Measurements from ENCODE around the gene CCDC157. TPM values are rescaled to one million over a fixed set of nuclear protein-coding genes. Genes with fewer than 3 reads are reported as not detected.

CCDC157 gene
- total RNA-seq, 4 donors from 2014 or later: 1.4 to 5.2 (median 3.3) TPM

DNA sequence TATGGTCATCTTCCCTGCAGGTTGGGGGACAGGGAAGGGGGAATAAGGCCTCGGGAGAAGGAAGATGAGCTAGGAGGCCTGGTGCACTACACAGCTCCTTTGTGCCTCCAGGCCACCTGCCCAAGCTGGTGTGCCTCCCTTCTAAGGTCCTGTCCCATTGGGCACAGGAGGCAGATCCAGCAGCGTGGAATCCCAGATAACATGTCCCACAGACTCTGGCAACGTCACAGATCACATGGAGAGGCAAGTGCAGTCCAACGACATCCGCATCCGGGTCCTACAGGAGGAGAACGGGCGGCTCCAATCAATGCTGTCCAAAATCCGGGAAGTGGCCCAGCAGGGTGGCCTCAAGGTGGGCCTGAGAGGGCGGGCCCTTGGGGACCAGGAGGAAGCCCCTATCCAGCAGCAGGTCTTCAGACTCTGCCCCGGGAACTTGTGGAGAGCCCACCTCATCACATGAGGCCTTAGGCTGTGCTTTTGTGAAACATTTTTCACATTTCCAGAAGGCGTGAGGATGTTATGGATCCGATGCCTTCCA lies 18.6 kb downstream of the CCDC157 start:
- no peak for DNase-seq
- H3K27ac ChIP-seq: no peak overlapping the region
- TF ChIP-seq, protein P1, sequence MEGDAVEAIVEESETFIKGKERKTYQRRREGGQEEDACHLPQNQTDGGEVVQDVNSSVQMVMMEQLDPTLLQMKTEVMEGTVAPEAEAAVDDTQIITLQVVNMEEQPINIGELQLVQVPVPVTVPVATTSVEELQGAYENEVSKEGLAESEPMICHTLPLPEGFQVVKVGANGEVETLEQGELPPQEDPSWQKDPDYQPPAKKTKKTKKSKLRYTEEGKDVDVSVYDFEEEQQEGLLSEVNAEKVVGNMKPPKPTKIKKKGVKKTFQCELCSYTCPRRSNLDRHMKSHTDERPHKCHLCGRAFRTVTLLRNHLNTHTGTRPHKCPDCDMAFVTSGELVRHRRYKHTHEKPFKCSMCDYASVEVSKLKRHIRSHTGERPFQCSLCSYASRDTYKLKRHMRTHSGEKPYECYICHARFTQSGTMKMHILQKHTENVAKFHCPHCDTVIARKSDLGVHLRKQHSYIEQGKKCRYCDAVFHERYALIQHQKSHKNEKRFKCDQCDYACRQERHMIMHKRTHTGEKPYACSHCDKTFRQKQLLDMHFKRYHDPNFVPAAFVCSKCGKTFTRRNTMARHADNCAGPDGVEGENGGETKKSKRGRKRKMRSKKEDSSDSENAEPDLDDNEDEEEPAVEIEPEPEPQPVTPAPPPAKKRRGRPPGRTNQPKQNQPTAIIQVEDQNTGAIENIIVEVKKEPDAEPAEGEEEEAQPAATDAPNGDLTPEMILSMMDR (IDR thresholded peaks at IDR 0.05): no peak
- no peak for TF ChIP-seq EP300 (IDR thresholded peaks at IDR 0.05; ENCODE audit: low read depth)
- no peak for TF ChIP-seq POLR2A (IDR thresholded peaks at IDR 0.05)
- TF ChIP-seq POLR2AphosphoS5 (IDR thresholded peaks at IDR 0.05): no peak
- 87% methylated on average over 13 of the region's 13 CpGs; no CpG with 5 or more reads in 1 of the 2 donors for WGBS, 2 donors (ENCODE audit: low coverage in 1 of 2)
- no peaks in the 10 kb centered on the region for H3K36me3 ChIP-seq
- no peaks in the 10 kb centered on the region for H3K27me3 ChIP-seq
- no peaks in the 10 kb centered on the region for H3K9me3 ChIP-seq
- H3K4me3 ChIP-seq: no peak overlapping the region
- in situ Hi-C loops (cut with MboI; ENCODE audit: low pct_ligation_motif_present in 1 of 4, low pct_unique_long_range_greater_than_20kb in 1 of 4, low sequenced_read_pairs in 3 of 4) (loop anchor here (25.0 kb wide), 3 partner anchors 88 to 263 kb away; partner anchors contain the start of gene CASTOR1 (in 1 of the 4)), intact Hi-C loops (cut with DNase I; ENCODE audit: low total_unique reads) (no loop called here)
- H3K4me1 ChIP-seq: no peaks in the 10 kb centered on the region

- no peak for DNase-seq
- H3K4me3 ChIP-seq: no peak overlapping the region
- no peaks in the 10 kb centered on the region for H3K36me3 ChIP-seq
- no peak overlapping the region for H3K27ac ChIP-seq
- in situ Hi-C loops (cut with MboI; ENCODE audit: low pct_ligation_motif_present in 1 of 4, low pct_unique_long_range_greater_than_20kb in 1 of 4, low sequenced_read_pairs in 3 of 4) (loop anchor here (10.0 to 25.0 kb wide), 6 partner anchors 93 to 275 kb away; partner anchors contain the start of genes CASTOR1 (in 2 of the 4) and OSM (in 1 of the 4)), intact Hi-C loops (cut with DNase I; ENCODE audit: low total_unique reads) (loop anchor here (10.0 kb wide), 1 partner anchor 275 kb away; no protein-coding TSS in a partner anchor)
- H3K4me1 ChIP-seq: no peaks in the 10 kb centered on the region
- H3K27me3 ChIP-seq: no peaks in the 10 kb centered on the region
- no peaks in the 10 kb centered on the region for H3K9me3 ChIP-seq
- TF ChIP-seq EP300 (IDR thresholded peaks at IDR 0.05; ENCODE audit: low read depth) (no peak), POLR2A (IDR thresholded peaks at IDR 0.05) (no peak), POLR2AphosphoS5 (IDR thresholded peaks at IDR 0.05) (no peak)
- TF ChIP-seq, protein P1 (IDR thresholded peaks at IDR 0.05): no peak
- WGBS, 2 donors (ENCODE audit: low coverage in 1 of 2): 93% methylated on average over 11 of the region's 20 CpGs; no CpG with 5 or more reads in 1 of the 2 donors
Measured at GRCh38 chr22:30380011-30380410, 23.2 kb downstream of the CCDC157 start.

DNA sequence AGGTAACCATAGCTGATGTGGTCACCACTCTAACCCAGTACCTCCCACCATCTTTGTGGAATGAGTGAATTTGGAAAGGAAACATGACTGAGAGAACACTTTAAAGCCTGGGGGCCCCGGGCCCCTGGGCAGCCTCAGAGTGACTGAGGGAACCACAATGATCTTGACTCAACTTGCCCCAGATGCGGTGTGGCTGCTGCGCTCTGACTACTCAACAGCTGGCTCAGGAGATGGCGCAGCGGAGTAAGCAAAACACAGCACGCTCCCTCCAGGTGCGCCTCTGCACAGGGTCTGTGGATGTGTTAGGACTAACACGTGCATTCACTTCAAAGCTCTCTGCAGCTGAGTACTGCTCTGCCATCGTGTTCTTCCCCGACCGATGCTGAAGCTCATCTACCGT lies 24.5 kb downstream of the CCDC157 start:
- Histone ChIP-seq H3K27me3 (no peaks in the 10 kb centered on the region), H3K27ac (no peak overlapping the region), H3K4me1 (peaks cover under 1 to 5% (median 2%) of the 10 kb centered on the region in 4 donors), H3K36me3 (no peaks in the 10 kb centered on the region), H3K4me3 (no peak overlapping the region), H3K9me3 (no peaks in the 10 kb centered on the region)
- WGBS, 2 donors (ENCODE audit: low coverage in 1 of 2): 89% methylated on average over 11 of the region's 12 CpGs; no CpG with 5 or more reads in 1 of the 2 donors
- intact Hi-C loops (cut with DNase I; ENCODE audit: low total_unique reads) (loop anchor here (10.0 kb wide), 1 partner anchor 276 kb away; no protein-coding TSS in a partner anchor), in situ Hi-C loops (cut with MboI; ENCODE audit: low pct_ligation_motif_present in 1 of 4, low pct_unique_long_range_greater_than_20kb in 1 of 4, low sequenced_read_pairs in 3 of 4) (loop anchor here (10.0 to 25.0 kb wide), 6 partner anchors 94 to 276 kb away; partner anchors contain the start of genes CASTOR1 (in 2 of the 4) and OSM (in 1 of the 4))
- no peak for TF ChIP-seq POLR2A (IDR thresholded peaks at IDR 0.05)
- no peak for TF ChIP-seq POLR2AphosphoS5 (IDR thresholded peaks at IDR 0.05)
- TF ChIP-seq EP300 (IDR thresholded peaks at IDR 0.05; ENCODE audit: low read depth): no peak
- TF ChIP-seq, protein P1 (IDR thresholded peaks at IDR 0.05): no peak
- DNase-seq: no peak

GRCh38 chr22:30382340-30382739 lies 25.5 kb downstream of the CCDC157 start:
- Histone ChIP-seq H3K36me3 (no peaks in the 10 kb centered on the region), H3K4me1 (peaks cover 6 to 11% (median 8%) of the 10 kb centered on the region in 4 donors), H3K27me3 (no peaks in the 10 kb centered on the region), H3K4me3 (no peak overlapping the region), H3K27ac (no peak overlapping the region), H3K9me3 (no peaks in the 10 kb centered on the region)
- TF ChIP-seq EP300 (IDR thresholded peaks at IDR 0.05; ENCODE audit: low read depth) (no peak), POLR2AphosphoS5 (IDR thresholded peaks at IDR 0.05) (no peak), POLR2A (IDR thresholded peaks at IDR 0.05) (no peak)
- TF ChIP-seq, protein P1 (IDR thresholded peaks at IDR 0.05): no peak
- intact Hi-C loops (cut with DNase I; ENCODE audit: low total_unique reads) (loop anchor here (10.0 kb wide), 1 partner anchor 278 kb away; no protein-coding TSS in a partner anchor), in situ Hi-C loops (cut with MboI; ENCODE audit: low pct_ligation_motif_present in 1 of 4, low pct_unique_long_range_greater_than_20kb in 1 of 4, low sequenced_read_pairs in 3 of 4) (loop anchor here (10.0 to 25.0 kb wide), 6 partner anchors 95 to 278 kb away; partner anchors contain the start of genes CASTOR1 (in 2 of the 4) and OSM (in 1 of the 4))
- 91 to 100% methylated on average over 2 to 5 of the region's 5 CpGs for WGBS, 2 donors (ENCODE audit: low coverage in 1 of 2)
- no peak for DNase-seq

Data from transverse colon (tissue), 4 donors.